GM18502 (cell line): ENCODE data around the gene AKIRIN1.
A peak's percentile ranks its signal among the peaks of the same experiment; 100 is the strongest.
"Not testable (repeated sequence)": the region's sequence is repeated elsewhere in the genome, so short reads cannot be mapped to it uniquely, and the experiment has no call there.

Experiments used
- ATAC-seq: cut with Tn5 transposase; IDR thresholded peaks from one replicate; pipeline ENCODE4 v1.9.1; 2021; ENCODE audit warnings: mild to moderate bottlenecking; ENCODE audit not compliant: unreplicated experiment, poor library complexity

AKIRIN1 gene

GRCh38 chr1:38990738-38991637 is at the start of gene AKIRIN1:
Gene AKIRIN1, plus strand, starts transcription at chr1:38991276. Its CDS starts 105 bp downstream, at chr1:38991381.
- ATAC-seq: peak; percentile 93

GRCh38 chr1:38941527-38942019 is 49.5 kb upstream of the AKIRIN1 start, which contains the start of gene RHBDL2:
Gene RHBDL2, minus strand, starts transcription at chr1:38941830. Its CDS starts 22,618 bp downstream, at chr1:38919212.
- no peak for ATAC-seq

DNA sequence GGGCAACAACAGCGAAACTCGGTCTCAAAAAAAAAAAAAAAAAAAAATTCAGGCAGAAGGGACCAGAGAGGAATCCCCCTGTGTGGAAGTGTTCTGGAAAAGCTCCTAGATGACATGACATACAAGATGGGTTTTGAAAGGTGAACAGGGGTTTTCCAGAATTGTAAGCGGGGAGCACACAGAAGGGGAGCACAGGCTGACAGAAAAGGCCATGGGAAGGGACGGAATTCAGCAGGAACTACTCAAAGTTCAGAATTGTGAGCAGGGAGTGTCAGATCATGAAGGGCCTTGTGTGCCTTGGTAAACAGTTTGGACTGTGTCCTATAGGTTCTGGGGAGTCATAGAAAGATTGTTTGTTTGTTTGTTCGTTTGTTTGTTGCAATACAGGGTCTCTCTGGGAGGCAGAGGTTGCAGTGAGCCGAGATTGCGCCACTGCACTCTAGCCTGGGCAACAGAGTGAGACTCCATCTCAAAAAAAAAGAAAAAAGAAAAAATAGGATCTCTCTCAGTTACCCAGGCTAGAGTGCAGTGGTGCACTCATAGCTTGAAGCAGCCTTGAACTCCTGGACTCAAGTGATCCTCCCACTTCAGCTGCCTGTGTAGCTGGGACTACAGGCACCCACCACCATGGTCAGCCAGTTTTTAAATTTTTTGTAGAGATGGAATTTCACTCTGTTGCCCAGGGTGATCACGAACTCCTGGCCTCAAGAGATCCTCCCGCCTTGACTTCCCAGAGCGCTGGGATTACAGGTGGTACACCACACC is 48.2 kb upstream of the AKIRIN1 start:
- ATAC-seq: no peak

- no peak for ATAC-seq
Observed at GRCh38 chr1:38944547-38944946, 46.5 kb upstream of the AKIRIN1 start.

GRCh38 chr1:38950553-38950952 is 40.5 kb upstream of the AKIRIN1 start:
- ATAC-seq: no peak

GRCh38 chr1:38953433-38953860 is 37.6 kb upstream of the AKIRIN1 start:
- ATAC-seq: no peak

- ATAC-seq: no peak
Observed at GRCh38 chr1:38958967-38959366, 32.1 kb upstream of the AKIRIN1 start.

- ATAC-seq: no peak
Observed at GRCh38 chr1:38962113-38962512, 29.0 kb upstream of the AKIRIN1 start.

DNA sequence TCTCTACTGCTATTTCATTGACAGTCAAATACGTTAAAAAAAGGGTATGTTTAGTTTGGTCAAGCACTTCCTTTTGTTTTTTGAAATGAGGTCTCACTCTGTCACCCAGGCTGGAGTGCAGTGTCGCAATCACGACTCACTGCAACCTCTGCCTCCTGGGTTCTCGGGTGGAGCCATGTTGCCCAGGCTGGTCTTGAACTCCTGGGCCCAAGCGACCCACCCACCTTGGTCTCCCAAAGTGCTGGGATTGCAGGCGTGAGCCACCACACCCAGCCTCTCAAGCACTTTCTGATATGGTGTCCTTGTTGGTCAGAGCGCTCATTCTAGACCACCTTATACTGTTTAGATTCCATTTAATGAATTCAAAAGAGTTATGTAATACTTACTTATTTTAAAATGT is 28.5 kb upstream of the AKIRIN1 start:
- ATAC-seq: no peak

DNA sequence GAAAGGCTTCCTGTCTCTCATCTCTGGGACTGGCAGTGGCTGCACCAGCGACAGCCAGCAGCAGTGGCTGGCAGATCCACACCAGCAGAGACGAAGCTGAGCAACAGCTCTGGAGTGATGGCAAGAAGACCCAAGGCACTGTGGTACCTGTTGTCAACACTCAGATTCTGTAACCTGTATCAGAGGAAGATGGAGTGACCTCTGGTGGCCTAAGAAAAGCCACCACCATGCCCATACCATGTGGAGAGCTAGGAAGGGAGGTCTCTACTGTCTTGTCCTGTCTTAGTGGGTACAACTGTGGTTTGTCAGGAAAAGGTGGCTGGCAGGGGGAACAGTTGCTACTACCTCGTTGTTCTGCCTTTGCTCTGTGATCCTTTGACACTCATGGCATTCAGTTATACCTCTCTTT is 26.9 kb upstream of the AKIRIN1 start:
- ATAC-seq: no peak

DNA sequence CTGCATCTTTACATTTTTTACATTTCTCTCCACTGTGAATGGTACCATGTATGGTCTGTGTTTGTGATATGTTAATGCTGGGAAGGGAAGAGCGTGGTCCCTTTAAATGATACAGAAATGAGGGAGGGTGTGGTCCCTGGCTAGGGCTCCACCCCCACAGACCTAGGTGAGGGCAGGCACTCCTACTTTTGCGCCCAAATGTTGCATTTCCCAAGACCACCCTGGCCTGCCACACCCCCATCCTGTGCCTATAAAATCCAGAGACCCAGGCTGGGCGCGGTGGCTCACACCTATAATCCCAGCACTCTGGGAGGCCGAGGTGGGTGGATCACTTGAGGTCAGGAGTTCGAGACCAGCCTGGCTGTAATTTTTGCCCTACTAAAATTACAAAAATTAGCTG is 17.9 kb upstream of the AKIRIN1 start:
- ATAC-seq: not testable (repeated sequence)

GRCh38 chr1:38973659-38974437 is 17.2 kb upstream of the AKIRIN1 start:
- no peak for ATAC-seq

- not testable (repeated sequence) for ATAC-seq
Observed at GRCh38 chr1:38977399-38978244, 13.5 kb upstream of the AKIRIN1 start.

DNA sequence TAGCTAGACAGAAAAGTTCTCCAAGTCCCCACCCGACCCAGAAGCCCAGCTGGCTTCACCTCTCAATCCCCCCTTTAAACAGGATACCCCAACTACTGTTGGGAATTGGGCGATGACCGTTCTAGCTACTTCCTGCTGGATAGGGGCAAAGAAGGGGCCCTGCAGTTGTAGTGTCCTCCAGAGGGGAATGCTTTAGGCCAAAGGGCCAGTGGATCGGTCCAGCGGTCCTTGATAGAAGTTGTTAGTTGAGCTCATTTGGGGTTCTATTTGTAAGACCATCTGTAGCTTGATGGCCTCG is 12.9 kb upstream of the AKIRIN1 start:
- not testable (repeated sequence) for ATAC-seq

GRCh38 chr1:38979380-38979779 is 11.7 kb upstream of the AKIRIN1 start:
- not testable (repeated sequence) for ATAC-seq

- ATAC-seq: no peak
Observed at GRCh38 chr1:38989979-38990378, 1.1 kb upstream of the AKIRIN1 start.

DNA sequence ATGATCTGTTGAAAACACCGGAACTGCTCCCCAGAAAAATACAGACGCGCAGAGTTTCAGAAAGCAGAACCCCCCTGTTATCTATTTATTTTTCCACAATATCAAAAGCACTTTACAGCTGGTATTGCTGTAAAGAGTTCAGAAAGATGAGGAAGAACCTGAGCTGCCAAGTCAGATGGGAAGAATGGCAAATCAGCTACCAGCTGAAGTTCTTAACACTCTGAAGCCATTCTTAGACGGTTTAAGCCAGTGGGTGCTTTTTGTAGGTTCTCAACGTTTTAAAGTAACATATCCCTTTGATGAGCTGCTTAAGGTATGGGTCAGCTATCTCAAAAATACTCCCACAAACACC is 714 bp upstream of the AKIRIN1 start:
- no peak for ATAC-seq

DNA sequence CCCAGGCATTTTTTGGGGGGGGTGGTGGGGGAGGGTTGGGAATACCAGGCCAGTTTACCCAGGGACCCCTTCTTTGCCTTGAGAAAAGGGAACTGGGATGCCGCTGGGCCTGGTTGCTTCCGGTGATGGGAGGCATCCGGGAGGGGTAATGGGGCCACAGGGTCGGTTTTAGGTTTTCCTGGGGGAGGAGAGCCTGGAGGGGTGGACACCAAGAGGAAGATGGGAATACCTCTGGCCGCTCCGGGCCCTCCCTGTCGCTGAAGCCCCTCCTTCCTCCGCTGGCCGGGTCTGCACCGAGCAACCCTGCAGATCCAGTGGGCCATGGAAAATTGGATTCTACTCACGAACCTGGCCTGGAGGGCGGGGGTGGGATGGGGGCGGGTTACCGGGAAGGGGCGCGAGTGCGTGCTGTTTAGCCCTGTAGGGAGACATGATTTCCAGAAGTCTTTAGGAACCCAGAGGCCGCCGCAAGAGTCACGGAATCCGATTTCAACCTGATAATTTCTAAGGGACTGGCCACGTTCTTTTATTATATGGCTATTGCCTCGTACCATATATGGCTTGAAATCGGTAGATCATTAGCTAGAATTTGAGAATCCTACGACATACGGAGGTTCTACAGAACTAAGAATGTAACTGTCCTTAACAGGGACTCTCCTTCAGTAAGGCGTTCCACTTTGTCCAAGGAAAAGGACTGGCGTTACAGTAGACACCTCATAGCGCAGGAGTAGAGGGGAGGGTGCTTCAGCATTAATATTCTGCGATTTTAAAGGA is 749 bp downstream of the AKIRIN1 start:
- no peak for ATAC-seq
